Stimulated activated naive CD8-positive, alpha-beta T cell treated with anti-CD3 and anti-CD28 coated beads, Interleukin-15, Interleukin-2, amounts not matched to agents 100 ng/mL and 50 ng/mL, for 24 hours (primary cell): ENCODE data around the gene SLBP.

ENCODE experiments used
- H3K27ac Mint-ChIP-seq: one replicate; pipeline ENCODE4 v1.8.0; 2021; ENCODE audit warnings: mild to moderate bottlenecking, mixed read lengths
- H3K27me3 Mint-ChIP-seq: one replicate; pipeline ENCODE4 v1.8.0; 2021; ENCODE audit warnings: mixed read lengths
- H3K36me3 Mint-ChIP-seq: one replicate; pipeline ENCODE4 v1.8.0; 2021; ENCODE audit warnings: low read depth, mixed read lengths
- H3K4me1 Mint-ChIP-seq: one replicate; pipeline ENCODE4 v1.8.0; 2021; ENCODE audit warnings: low read depth, mixed read lengths
- H3K4me3 Mint-ChIP-seq: one replicate; pipeline ENCODE4 v1.8.0; 2021; ENCODE audit warnings: mild to moderate bottlenecking, mixed read lengths
- H3K9me3 Mint-ChIP-seq: one replicate; pipeline ENCODE4 v1.8.0; 2021; ENCODE audit warnings: mixed read lengths

SLBP gene

GRCh38 chr4:1743551-1743950 is 31.4 kb upstream of the SLBP start:
- Mint-ChIP-seq H3K36me3 (peaks cover 43% of the 10 kb centered on the region), H3K4me3 (no peak overlapping the region), H3K27ac (no peak overlapping the region)

GRCh38 chr4:1741208-1741607 is 29.1 kb upstream of the SLBP start:
- Mint-ChIP-seq H3K36me3 (peaks cover 65% of the 10 kb centered on the region), H3K9me3 (no peaks in the 10 kb centered on the region), H3K4me3 (no peak overlapping the region), H3K27ac (no peak overlapping the region), H3K27me3 (no peaks in the 10 kb centered on the region), H3K4me1 (no peaks in the 10 kb centered on the region)

More at GRCh38 chr4:1743551-1743950, 31.4 kb upstream of the SLBP start:
- Mint-ChIP-seq H3K9me3 (no peaks in the 10 kb centered on the region), H3K4me1 (no peaks in the 10 kb centered on the region), H3K27me3 (no peaks in the 10 kb centered on the region)

GRCh38 chr4:1740021-1740545 is 28.0 kb upstream of the SLBP start:
- Mint-ChIP-seq H3K27me3 (no peaks in the 10 kb centered on the region), H3K9me3 (no peaks in the 10 kb centered on the region), H3K36me3 (peaks cover 68% of the 10 kb centered on the region), H3K27ac (no peak overlapping the region), H3K4me1 (no peaks in the 10 kb centered on the region), H3K4me3 (no peak overlapping the region)

GRCh38 chr4:1739358-1739757 is 27.2 kb upstream of the SLBP start:
- peaks cover 72% of the 10 kb centered on the region for H3K36me3 Mint-ChIP-seq

GRCh38 chr4:1738410-1738809 is 26.3 kb upstream of the SLBP start:
- Mint-ChIP-seq H3K4me3 (no peak overlapping the region), H3K36me3 (peaks cover 75% of the 10 kb centered on the region)

More at GRCh38 chr4:1739358-1739757, 27.2 kb upstream of the SLBP start:
- no peaks in the 10 kb centered on the region for H3K27me3 Mint-ChIP-seq
- no peak overlapping the region for H3K27ac Mint-ChIP-seq
- no peak overlapping the region for H3K4me3 Mint-ChIP-seq
- no peaks in the 10 kb centered on the region for H3K9me3 Mint-ChIP-seq
- H3K4me1 Mint-ChIP-seq: no peaks in the 10 kb centered on the region

GRCh38 chr4:1737666-1738065 is 25.5 kb upstream of the SLBP start:
- Mint-ChIP-seq H3K9me3 (no peaks in the 10 kb centered on the region), H3K4me1 (no peaks in the 10 kb centered on the region), H3K27ac (no peak overlapping the region), H3K36me3 (peaks cover 80% of the 10 kb centered on the region), H3K27me3 (no peaks in the 10 kb centered on the region), H3K4me3 (no peak overlapping the region)

More at GRCh38 chr4:1738410-1738809, 26.3 kb upstream of the SLBP start:
- H3K27me3 Mint-ChIP-seq: no peaks in the 10 kb centered on the region
- no peaks in the 10 kb centered on the region for H3K9me3 Mint-ChIP-seq
- H3K27ac Mint-ChIP-seq: no peak overlapping the region
- no peaks in the 10 kb centered on the region for H3K4me1 Mint-ChIP-seq

GRCh38 chr4:1736812-1737211 is 24.7 kb upstream of the SLBP start:
- H3K27ac Mint-ChIP-seq: no peak overlapping the region
- no peaks in the 10 kb centered on the region for H3K9me3 Mint-ChIP-seq
- H3K4me3 Mint-ChIP-seq: no peak overlapping the region
- peaks cover 83% of the 10 kb centered on the region for H3K36me3 Mint-ChIP-seq
- H3K27me3 Mint-ChIP-seq: no peaks in the 10 kb centered on the region
- H3K4me1 Mint-ChIP-seq: no peaks in the 10 kb centered on the region

DNA sequence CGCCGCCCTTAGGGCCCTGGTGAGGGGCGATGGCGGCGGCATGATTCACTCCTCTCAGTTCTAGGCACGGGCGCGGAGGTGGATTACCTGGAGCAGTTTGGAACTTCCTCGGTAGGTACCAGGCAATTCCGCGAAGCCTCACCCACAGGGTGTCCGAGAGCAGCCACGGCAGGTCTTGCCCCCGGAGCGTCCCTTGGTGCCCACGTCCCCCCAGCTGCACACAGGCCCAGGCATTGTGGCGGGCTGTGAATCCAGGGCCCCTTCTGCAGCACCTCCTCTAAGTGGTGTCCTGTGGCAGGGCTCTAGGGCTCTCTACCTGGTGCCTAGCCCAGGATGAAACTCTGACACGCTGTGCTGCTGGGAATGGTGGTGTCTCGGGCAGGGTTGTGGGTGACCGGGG is 23.1 kb upstream of the SLBP start:
- H3K4me1 Mint-ChIP-seq: peaks cover 7% of the 10 kb centered on the region

GRCh38 chr4:1732911-1733310 is 20.8 kb upstream of the SLBP start:
- Mint-ChIP-seq H3K27me3 (no peaks in the 10 kb centered on the region), H3K27ac (peak overlapping the region; percentile 45), H3K36me3 (peaks cover 81% of the 10 kb centered on the region), H3K9me3 (no peaks in the 10 kb centered on the region), H3K4me1 (peaks cover 19% of the 10 kb centered on the region), H3K4me3 (no peak overlapping the region)

More for the DNA sequence above, 23.1 kb upstream of the SLBP start:
- H3K27me3 Mint-ChIP-seq: no peaks in the 10 kb centered on the region
- H3K9me3 Mint-ChIP-seq: no peaks in the 10 kb centered on the region
- H3K36me3 Mint-ChIP-seq: peaks cover 75% of the 10 kb centered on the region
- H3K27ac Mint-ChIP-seq: no peak overlapping the region
- H3K4me3 Mint-ChIP-seq: no peak overlapping the region

DNA sequence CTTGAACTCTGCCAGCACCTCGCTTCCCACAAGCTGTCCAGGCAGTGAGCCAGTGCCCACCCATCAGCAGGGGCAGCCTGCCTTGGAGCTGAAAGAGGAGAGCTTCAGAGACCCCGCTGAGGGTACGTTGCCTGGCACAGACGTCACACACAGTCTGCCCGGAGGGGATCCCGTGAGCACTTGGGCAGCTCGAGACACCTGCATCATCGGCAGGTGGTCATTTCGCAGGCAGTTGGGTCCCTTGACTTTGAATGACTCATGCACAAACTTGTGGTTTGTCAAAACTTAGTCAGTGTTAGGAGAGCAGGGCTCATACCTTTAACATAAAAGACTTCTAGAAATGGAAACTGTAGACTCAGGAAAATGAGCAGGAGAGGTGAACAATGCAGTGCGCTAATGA is 19.1 kb upstream of the SLBP start:
- H3K4me3 Mint-ChIP-seq: no peak overlapping the region
- H3K27me3 Mint-ChIP-seq: no peaks in the 10 kb centered on the region
- peaks cover 28% of the 10 kb centered on the region for H3K4me1 Mint-ChIP-seq
- no peaks in the 10 kb centered on the region for H3K9me3 Mint-ChIP-seq
- peaks cover 81% of the 10 kb centered on the region for H3K36me3 Mint-ChIP-seq
- no peak overlapping the region for H3K27ac Mint-ChIP-seq

GRCh38 chr4:1730532-1731135 is 18.5 kb upstream of the SLBP start:
- Mint-ChIP-seq H3K4me1 (peaks cover 30% of the 10 kb centered on the region), H3K36me3 (peaks cover 79% of the 10 kb centered on the region), H3K4me3 (no peak overlapping the region), H3K27ac (no peak overlapping the region), H3K27me3 (no peaks in the 10 kb centered on the region), H3K9me3 (no peaks in the 10 kb centered on the region)

DNA sequence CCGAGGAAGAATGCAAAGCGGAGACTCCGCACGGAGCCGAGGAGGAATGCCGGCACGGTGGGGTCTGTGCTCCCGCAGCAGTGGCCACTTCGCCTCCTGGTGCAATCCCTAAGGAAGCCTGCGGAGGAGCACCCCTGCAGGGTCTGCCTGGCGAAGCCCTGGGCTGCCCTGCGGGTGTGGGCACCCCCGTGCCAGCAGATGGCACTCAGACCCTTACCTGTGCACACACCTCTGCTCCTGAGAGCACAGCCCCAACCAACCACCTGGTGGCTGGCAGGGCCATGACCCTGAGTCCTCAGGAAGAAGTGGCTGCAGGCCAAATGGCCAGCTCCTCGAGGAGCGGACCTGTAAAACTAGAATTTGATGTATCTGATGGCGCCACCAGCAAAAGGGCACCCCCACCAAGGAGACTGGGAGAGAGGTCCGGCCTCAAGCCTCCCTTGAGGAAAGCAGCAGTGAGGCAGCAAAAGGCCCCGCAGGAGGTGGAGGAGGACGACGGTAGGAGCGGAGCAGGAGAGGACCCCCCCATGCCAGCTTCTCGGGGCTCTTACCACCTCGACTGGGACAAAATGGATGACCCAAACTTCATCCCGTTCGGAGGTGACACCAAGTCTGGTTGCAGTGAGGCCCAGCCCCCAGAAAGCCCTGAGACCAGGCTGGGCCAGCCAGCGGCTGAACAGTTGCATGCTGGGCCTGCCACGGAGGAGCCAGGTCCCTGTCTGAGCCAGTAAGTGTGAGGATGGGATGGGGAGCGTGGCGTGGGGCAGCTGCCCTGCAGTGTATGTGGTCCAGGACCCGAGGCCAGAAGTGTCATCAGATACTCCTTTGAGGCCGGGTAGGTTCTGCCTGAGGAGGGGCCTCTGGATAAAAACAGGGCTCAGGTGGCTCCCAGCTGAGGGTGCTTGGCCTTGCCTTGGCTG is 16.2 kb upstream of the SLBP start:
- peaks cover 80% of the 10 kb centered on the region for H3K36me3 Mint-ChIP-seq
- no peaks in the 10 kb centered on the region for H3K27me3 Mint-ChIP-seq
- H3K4me3 Mint-ChIP-seq: no peak overlapping the region
- peaks cover 50% of the 10 kb centered on the region for H3K4me1 Mint-ChIP-seq
- no peaks in the 10 kb centered on the region for H3K9me3 Mint-ChIP-seq
- H3K27ac Mint-ChIP-seq: no peak overlapping the region

GRCh38 chr4:1727117-1728031 is 15.3 kb upstream of the SLBP start:
- Mint-ChIP-seq H3K36me3 (peaks cover 80% of the 10 kb centered on the region), H3K4me3 (no peak overlapping the region), H3K9me3 (no peaks in the 10 kb centered on the region), H3K4me1 (peaks cover 60% of the 10 kb centered on the region), H3K27ac (no peak overlapping the region), H3K27me3 (no peaks in the 10 kb centered on the region)

GRCh38 chr4:1726146-1726934 is 14.2 kb upstream of the SLBP start:
- peak overlapping the region; percentile 0 for H3K4me3 Mint-ChIP-seq
- H3K27ac Mint-ChIP-seq: peak overlapping the region; percentile 46
- no peaks in the 10 kb centered on the region for H3K9me3 Mint-ChIP-seq
- peaks cover 59% of the 10 kb centered on the region for H3K4me1 Mint-ChIP-seq
- H3K27me3 Mint-ChIP-seq: no peaks in the 10 kb centered on the region
- H3K36me3 Mint-ChIP-seq: peaks cover 78% of the 10 kb centered on the region
